Measurements from ENCODE around the gene CDC42BPA.

GRCh38 chr1:227072991-227073390 is 245.3 kb downstream of the CDC42BPA start:
- TF ChIP-seq EZH2 (IDR thresholded peaks at IDR 0.05; ENCODE audit: insufficient read depth, poor library complexity, severe bottlenecking) (no peak), EZH2phosphoT487 (IDR thresholded peaks at IDR 0.05; ENCODE audit: insufficient read depth, low read depth) (no peak)

Measured in GM23248 (cell line).